ENCODE results near the gene CLRN3.

GRCh38 chr10:127939786-127940330 is 47.1 kb upstream of the CLRN3 start:
- TF ChIP-seq, protein P1, sequence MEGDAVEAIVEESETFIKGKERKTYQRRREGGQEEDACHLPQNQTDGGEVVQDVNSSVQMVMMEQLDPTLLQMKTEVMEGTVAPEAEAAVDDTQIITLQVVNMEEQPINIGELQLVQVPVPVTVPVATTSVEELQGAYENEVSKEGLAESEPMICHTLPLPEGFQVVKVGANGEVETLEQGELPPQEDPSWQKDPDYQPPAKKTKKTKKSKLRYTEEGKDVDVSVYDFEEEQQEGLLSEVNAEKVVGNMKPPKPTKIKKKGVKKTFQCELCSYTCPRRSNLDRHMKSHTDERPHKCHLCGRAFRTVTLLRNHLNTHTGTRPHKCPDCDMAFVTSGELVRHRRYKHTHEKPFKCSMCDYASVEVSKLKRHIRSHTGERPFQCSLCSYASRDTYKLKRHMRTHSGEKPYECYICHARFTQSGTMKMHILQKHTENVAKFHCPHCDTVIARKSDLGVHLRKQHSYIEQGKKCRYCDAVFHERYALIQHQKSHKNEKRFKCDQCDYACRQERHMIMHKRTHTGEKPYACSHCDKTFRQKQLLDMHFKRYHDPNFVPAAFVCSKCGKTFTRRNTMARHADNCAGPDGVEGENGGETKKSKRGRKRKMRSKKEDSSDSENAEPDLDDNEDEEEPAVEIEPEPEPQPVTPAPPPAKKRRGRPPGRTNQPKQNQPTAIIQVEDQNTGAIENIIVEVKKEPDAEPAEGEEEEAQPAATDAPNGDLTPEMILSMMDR (conservative IDR thresholded peaks at IDR 0.05; ENCODE audit: low read depth in 2 of 2), result no peak
- TF ChIP-seq, protein P2, sequence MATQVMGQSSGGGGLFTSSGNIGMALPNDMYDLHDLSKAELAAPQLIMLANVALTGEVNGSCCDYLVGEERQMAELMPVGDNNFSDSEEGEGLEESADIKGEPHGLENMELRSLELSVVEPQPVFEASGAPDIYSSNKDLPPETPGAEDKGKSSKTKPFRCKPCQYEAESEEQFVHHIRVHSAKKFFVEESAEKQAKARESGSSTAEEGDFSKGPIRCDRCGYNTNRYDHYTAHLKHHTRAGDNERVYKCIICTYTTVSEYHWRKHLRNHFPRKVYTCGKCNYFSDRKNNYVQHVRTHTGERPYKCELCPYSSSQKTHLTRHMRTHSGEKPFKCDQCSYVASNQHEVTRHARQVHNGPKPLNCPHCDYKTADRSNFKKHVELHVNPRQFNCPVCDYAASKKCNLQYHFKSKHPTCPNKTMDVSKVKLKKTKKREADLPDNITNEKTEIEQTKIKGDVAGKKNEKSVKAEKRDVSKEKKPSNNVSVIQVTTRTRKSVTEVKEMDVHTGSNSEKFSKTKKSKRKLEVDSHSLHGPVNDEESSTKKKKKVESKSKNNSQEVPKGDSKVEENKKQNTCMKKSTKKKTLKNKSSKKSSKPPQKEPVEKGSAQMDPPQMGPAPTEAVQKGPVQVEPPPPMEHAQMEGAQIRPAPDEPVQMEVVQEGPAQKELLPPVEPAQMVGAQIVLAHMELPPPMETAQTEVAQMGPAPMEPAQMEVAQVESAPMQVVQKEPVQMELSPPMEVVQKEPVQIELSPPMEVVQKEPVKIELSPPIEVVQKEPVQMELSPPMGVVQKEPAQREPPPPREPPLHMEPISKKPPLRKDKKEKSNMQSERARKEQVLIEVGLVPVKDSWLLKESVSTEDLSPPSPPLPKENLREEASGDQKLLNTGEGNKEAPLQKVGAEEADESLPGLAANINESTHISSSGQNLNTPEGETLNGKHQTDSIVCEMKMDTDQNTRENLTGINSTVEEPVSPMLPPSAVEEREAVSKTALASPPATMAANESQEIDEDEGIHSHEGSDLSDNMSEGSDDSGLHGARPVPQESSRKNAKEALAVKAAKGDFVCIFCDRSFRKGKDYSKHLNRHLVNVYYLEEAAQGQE (IDR thresholded peaks at IDR 0.05; ENCODE audit: unreplicated experiment), result no peak
- TF ChIP-seq EZH2phosphoT487 (IDR thresholded peaks at IDR 0.05; ENCODE audit: unreplicated experiment) (no peak), NANOG (IDR thresholded peaks at IDR 0.05; ENCODE audit: borderline replicate concordance) (no peak), EZH2 (IDR thresholded peaks at IDR 0.05; ENCODE audit: low read depth, unreplicated experiment) (no peak)

All from GM23338 (cell line).